ENCODE results near the gene GPC6. TPM values are rescaled to one million over a fixed set of nuclear protein-coding genes. Genes with fewer than 3 reads are reported as not detected.

The GPC6 gene
- total and polyA plus RNA-seq, 2 donors (not counting 3 experiments of a cell fraction or from before 2014, with no cell fraction given), result 0.01 TPM; not detected in 1

GRCh38 chr13:93386116-93386515 is 159.5 kb downstream of the GPC6 start:
- no peak overlapping the region for H3K4me3 ChIP-seq (replicated peaks in 1 of 3; ENCODE audit: insufficient read depth in 1 of 3, low read depth in 1 of 3, low read length in 3 of 3)
- intact Hi-C loops (cut with micrococcal nuclease) (no loop called here), dilution Hi-C loops (cut with MboI; ENCODE audit: extremely low pct_ligation_motif_present, low sequenced_read_pairs) (no loop called here)
- H2AFZ ChIP-seq (ENCODE audit: low read depth, low read length), result no peak overlapping the region
- H4K20me1 ChIP-seq (replicated peaks; ENCODE audit: control insufficient read depth, extremely low read depth, insufficient read depth, low read length), result no peaks in the 10 kb centered on the region
- H3K9me1 ChIP-seq (replicated peaks; ENCODE audit: control insufficient read depth, extremely low read depth, insufficient read depth, low read length), result no peaks in the 10 kb centered on the region
- H3K4me1 ChIP-seq (ENCODE audit: control insufficient read depth, extremely low read depth, insufficient read depth, low read length), result no peaks in the 10 kb centered on the region
- no TSS peak for BruUV-seq (replicated peaks)
- DNase-seq (ENCODE audit: low read depth, low spot score), result no peak
- no peaks in the 10 kb centered on the region for H3K79me2 ChIP-seq (ENCODE audit: control insufficient read depth, insufficient read depth, low read length)
- H3K27ac ChIP-seq (ENCODE audit: insufficient read depth, low read depth, low read length), result no peak overlapping the region
- no peak for FAIRE-seq
- ChIA-PET CTCF (no interaction called here), POLR2A (no interaction called here)
- H3K9ac ChIP-seq (replicated peaks; ENCODE audit: extremely low read depth, insufficient read depth, low read length), result no peak overlapping the region
- no peaks in the 10 kb centered on the region for H3K27me3 ChIP-seq (ENCODE audit: control insufficient read depth in 2 of 2, insufficient read depth in 2 of 2, low read length in 2 of 2)
- TF ChIP-seq JUN (IDR thresholded peaks at IDR 0.05; ENCODE audit: borderline replicate concordance, insufficient read depth, insufficient read length, low read depth) (no peak), MAX (IDR thresholded peaks at IDR 0.05; ENCODE audit: insufficient read depth, insufficient read length) (no peak), FOS (IDR thresholded peaks at IDR 0.05; ENCODE audit: borderline replicate concordance, insufficient read depth, low read length) (no peak), MYC (IDR thresholded peaks at IDR 0.05; ENCODE audit: low read depth, low read length) (no peak), POLR2AphosphoS5 (IDR thresholded peaks at IDR 0.05; ENCODE audit: insufficient read depth, low read depth, low read length) (no peak), EZH2 (IDR thresholded peaks at IDR 0.05; ENCODE audit: borderline replicate concordance, low read depth, low read length, severe bottlenecking) (no peak), POLR2A (IDR thresholded peaks at IDR 0.05; ENCODE audit: low read depth, low read length) (no peak), GATA2 (IDR thresholded peaks at IDR 0.05; ENCODE audit: insufficient read depth, insufficient read length, low read depth, low read length) (no peak), CTCF (IDR thresholded peaks at IDR 0.05; ENCODE audit: extremely low read depth in 1 of 2, insufficient read depth in 1 of 2, low read depth in 1 of 2, low read length in 2 of 2) (no peak)
- peaks cover 12% of the 10 kb centered on the region for H3K9me3 ChIP-seq (replicated peaks; ENCODE audit: control insufficient read depth, insufficient read depth, low read length)
- no peak overlapping the region for H3K4me2 ChIP-seq (ENCODE audit: insufficient read depth, low read length)
- no peaks in the 10 kb centered on the region for H3K36me3 ChIP-seq (ENCODE audit: control insufficient read depth in 2 of 2, extremely low read depth in 1 of 2, insufficient read depth in 2 of 2, low read length in 2 of 2)

Data from endothelial cell of umbilical vein (primary cell).